ENCODE measurements around the gene MELTF.

DNA sequence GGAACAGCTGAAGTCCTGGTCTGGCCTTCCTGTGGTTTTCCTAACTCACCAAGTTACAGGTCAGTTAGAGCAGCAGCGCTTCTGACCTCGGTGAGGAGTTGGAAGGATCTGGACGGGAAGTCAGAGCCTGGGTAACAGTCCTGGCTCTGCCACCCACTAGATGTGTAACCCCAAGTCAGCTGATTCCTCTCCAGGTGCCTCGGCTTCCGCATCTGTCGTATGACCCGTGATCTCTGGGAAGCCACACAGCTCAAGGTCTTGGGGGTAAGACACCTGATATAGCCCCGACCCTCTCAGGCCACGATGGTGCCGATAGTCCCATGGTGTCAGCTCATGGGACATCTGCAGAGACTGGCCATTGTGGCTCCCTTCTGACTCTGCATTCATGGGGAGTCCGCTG lies 52.7 kb downstream of the MELTF start:
- TF ChIP-seq YY1 (IDR thresholded peaks at IDR 0.05; ENCODE audit: insufficient read depth, insufficient read length), result no peak
- TF ChIP-seq ZNF274 (IDR thresholded peaks at IDR 0.05; ENCODE audit: low read depth, low read length), result no peak
- TF ChIP-seq SUZ12 (IDR thresholded peaks at IDR 0.05; ENCODE audit: extremely low read depth, insufficient read depth, insufficient read length), result no peak

Data from NT2/D1 (cell line).